IMR-90 (cell line): ENCODE data around the gene MAP7. TPM values are rescaled to one million over a fixed set of nuclear protein-coding genes. Genes with fewer than 3 reads are reported as not detected.

Experiments
- ATAC-seq: fragments of 200-7000 bp; cut with Tn5 transposase; 2 replicates; pipeline ENCODE4 v1.9.1; 2020; ENCODE audit warnings: low read depth, mild to moderate bottlenecking, moderate library complexity
- BruUV-seq: library from RNA; stranded (reverse); fragments of 400-500 nt; replicated peaks from 2 replicates; lab custom pipeline; 2021; lab: Mats Ljungman, UMichigan
- CTCF ChIA-PET: fragments of 300-600 bp; formaldehyde crosslinking; extraction: SDS; loops from one replicate; lab custom pipeline; 2021; ENCODE audit warnings: antibody characterized with exemption; lab: Yijun Ruan, JAX
- POLR2A ChIA-PET: fragments of 300-600 bp; sonication (Branson Sonifier 250); formaldehyde crosslinking; loops from one replicate; lab custom pipeline; 2022; ENCODE audit warnings: antibody characterized with exemption; ENCODE audit not compliant: unreplicated experiment; lab: Charles Lee
- DNase-seq: peaks from one replicate; pipeline ENCODE4 v3.0.0; 2013
- H2AFZ ChIP-seq: replicated peaks from 2 replicates; pipeline ENCODE3; 2013; ENCODE audit warnings: low read length, mild to moderate bottlenecking; ENCODE audit not compliant: poor library complexity
- H2AK5ac ChIP-seq: 2 replicates; pipeline ENCODE4 v1.6.1; 2013; ENCODE audit warnings: low read depth, low read length, inconsistent platforms
- H2AK9ac ChIP-seq: replicated peaks from 2 replicates; pipeline ENCODE3; 2013; ENCODE audit warnings: mild to moderate bottlenecking, low read depth, low read length, moderate library complexity; ENCODE audit not compliant: poor library complexity
- H2BK120ac ChIP-seq: 2 replicates; pipeline ENCODE4 v1.6.1; 2013; ENCODE audit warnings: low read depth, low read length, inconsistent platforms
- H2BK15ac ChIP-seq: 3 replicates; pipeline ENCODE4 v1.6.1; 2013; ENCODE audit warnings: low read depth, low read length, inconsistent platforms
- H2BK20ac ChIP-seq: 2 replicates; pipeline ENCODE4 v1.6.1; 2013; ENCODE audit warnings: low read depth, mild to moderate bottlenecking, inconsistent platforms, low read length, moderate library complexity
- H2BK5ac ChIP-seq: 2 replicates; pipeline ENCODE4 v1.6.1; 2013; ENCODE audit warnings: mild to moderate bottlenecking, low read depth, low read length, inconsistent platforms; ENCODE audit not compliant: poor library complexity, severe bottlenecking
- H3K14ac ChIP-seq: replicated peaks from 2 replicates; pipeline ENCODE4 v1.6.1; 2013; ENCODE audit warnings: low read depth, low read length, inconsistent platforms
- H3K18ac ChIP-seq: 2 replicates; pipeline ENCODE4 v1.6.1; 2013; ENCODE audit warnings: low read depth, low read length, control low read depth
- H3K23ac ChIP-seq: 2 replicates; pipeline ENCODE4 v1.6.1; 2013; ENCODE audit warnings: low read depth, low read length, inconsistent platforms
- H3K27ac ChIP-seq: 2 replicates; pipeline ENCODE4 v1.5.1; 2013; ENCODE audit warnings: mild to moderate bottlenecking, control low read depth, low read length; ENCODE audit not compliant: insufficient read depth
- H3K27me3 ChIP-seq: 2 replicates; pipeline ENCODE4 v1.6.1; 2013; ENCODE audit warnings: low read length; ENCODE audit not compliant: control insufficient read depth, insufficient read depth
- H3K36me3 ChIP-seq: 2 replicates; pipeline ENCODE4 v1.6.1; 2013; ENCODE audit warnings: low read length, mixed read lengths; ENCODE audit not compliant: control insufficient read depth, insufficient read depth
- H3K4ac ChIP-seq: 2 replicates; pipeline ENCODE4 v1.6.1; 2013; ENCODE audit warnings: low read depth, low read length, inconsistent platforms
- H3K4me1 ChIP-seq: 2 replicates; pipeline ENCODE4 v1.6.1; 2013; ENCODE audit warnings: low read length, mixed read lengths; ENCODE audit not compliant: control insufficient read depth, insufficient read depth
- H3K4me2 ChIP-seq: 2 replicates; pipeline ENCODE4 v1.6.1; 2013; ENCODE audit warnings: low read depth, mild to moderate bottlenecking, control low read depth, low read length, moderate library complexity
- H3K4me3 ChIP-seq: 2 replicates; pipeline ENCODE4 v1.5.1; 2013; ENCODE audit warnings: low read depth, mild to moderate bottlenecking, control low read depth, low read length, moderate library complexity; ENCODE audit not compliant: insufficient read depth
- H3K56ac ChIP-seq: 2 replicates; pipeline ENCODE4 v1.6.1; 2013; ENCODE audit warnings: low read length, inconsistent platforms; ENCODE audit not compliant: insufficient read depth; ENCODE audit errors: extremely low read depth
- H3K79me1 ChIP-seq, 2 experiments: 2 replicates each; pipeline ENCODE4 v1.6.1; 2013; ENCODE audit warnings: low read length in 2 of 2, inconsistent platforms in 1 of 2, low read depth in 1 of 2
- H3K9ac ChIP-seq: 2 replicates; pipeline ENCODE4 v1.6.1; 2013; ENCODE audit warnings: low read depth, low read length, control low read depth
- H3K9me1 ChIP-seq: 2 replicates; pipeline ENCODE4 v1.6.1; 2013; ENCODE audit warnings: low read length, inconsistent platforms; ENCODE audit not compliant: insufficient read depth
- H3K9me3 ChIP-seq: 2 replicates; pipeline ENCODE4 v1.6.1; 2013; ENCODE audit warnings: low read length; ENCODE audit not compliant: control insufficient read depth, insufficient read depth
- H4K20me1 ChIP-seq: 2 replicates; pipeline ENCODE4 v1.6.1; 2013; ENCODE audit warnings: low read length, inconsistent platforms; ENCODE audit not compliant: insufficient read depth
- H4K5ac ChIP-seq: 2 replicates; pipeline ENCODE4 v1.6.1; 2013; ENCODE audit warnings: mild to moderate bottlenecking, low read depth, low read length, control low read depth
- H4K8ac ChIP-seq, 2 experiments: 2 replicates each; pipeline ENCODE4 v1.6.1; 2013; ENCODE audit warnings: low read depth in 2 of 2, low read length in 2 of 2, control low read depth in 1 of 2, inconsistent platforms in 1 of 2
- H4K91ac ChIP-seq: 2 replicates; pipeline ENCODE4 v1.6.1; 2013; ENCODE audit warnings: low read depth, low read length, inconsistent platforms; ENCODE audit not compliant: insufficient read depth
- BHLHE40 ChIP-seq: fragments of 150-350 bp; IDR thresholded peaks from 2 replicates; pipeline ENCODE4 v1.6.1; 2016; ENCODE audit warnings: mild to moderate bottlenecking, low read depth, low read length
- CEBPB ChIP-seq: IDR thresholded peaks from 2 replicates; pipeline ENCODE4 v1.6.1; 2012; ENCODE audit warnings: low read depth, low read length, improper control_type of control experiment
- CHD1 ChIP-seq: IDR thresholded peaks from 2 replicates; pipeline ENCODE4 v1.6.1; 2012; ENCODE audit warnings: low read depth, low read length, improper control_type of control experiment
- FOS ChIP-seq: fragments of 150-350 bp; IDR thresholded peaks from 2 replicates; pipeline ENCODE4 v1.6.1; 2016; ENCODE audit warnings: low read depth, low read length
- MAFK ChIP-seq: IDR thresholded peaks from 2 replicates; pipeline ENCODE4 v1.6.1; 2012; ENCODE audit warnings: low read depth, low read length, improper control_type of control experiment
- MAZ ChIP-seq: IDR thresholded peaks from 2 replicates; pipeline ENCODE4 v1.6.1; 2012; ENCODE audit warnings: low read depth, mild to moderate bottlenecking, low read length, improper control_type of control experiment, moderate library complexity, borderline replicate concordance
- MXI1 ChIP-seq: IDR thresholded peaks from 2 replicates; pipeline ENCODE4 v1.6.1; 2012; ENCODE audit warnings: low read depth, mild to moderate bottlenecking, low read length, moderate library complexity, borderline replicate concordance
- NFE2L2 ChIP-seq: fragments of 150-350 bp; IDR thresholded peaks from 2 replicates; pipeline ENCODE4 v1.6.1; 2016; ENCODE audit warnings: low read depth, mild to moderate bottlenecking, low read length
- POLR2A ChIP-seq: IDR thresholded peaks from 2 replicates; pipeline ENCODE4 v1.6.1; 2012; ENCODE audit warnings: mild to moderate bottlenecking, low read depth, low read length
- RAD21 ChIP-seq: IDR thresholded peaks from 2 replicates; pipeline ENCODE4 v1.6.1; 2012; ENCODE audit warnings: low read length, improper control_type of control experiment
- RCOR1 ChIP-seq: IDR thresholded peaks from 2 replicates; pipeline ENCODE4 v1.6.1; 2012; ENCODE audit warnings: mild to moderate bottlenecking, low read length, improper control_type of control experiment; ENCODE audit not compliant: insufficient replicate concordance
- RFX5 ChIP-seq: IDR thresholded peaks from 2 replicates; pipeline ENCODE4 v1.8.0; 2012; ENCODE audit warnings: low read depth, mild to moderate bottlenecking, low read length, moderate library complexity
- SMC3 ChIP-seq: fragments of 150-350 bp; IDR thresholded peaks from 2 replicates; pipeline ENCODE4 v1.6.1; 2016; ENCODE audit warnings: low read depth, mild to moderate bottlenecking, antibody characterized with exemption, low read length, moderate library complexity
- WGBS, 2 experiments: methylation state at CpG; one replicate each; pipeline versions ENCODE4 v1.1.5 to v1.1.7; 2013; ENCODE audit warnings: missing lambda C conversion rate in 2 of 2; ENCODE audit not compliant: insufficient read length in 1 of 2; ENCODE audit errors: extremely low coverage in 2 of 2; 5-methylcytosine and 5-hydroxymethylcytosine counted together
- dilution Hi-C: fragments of 300-500 bp; cut with HindIII; formaldehyde crosslinking; loops from one replicate; pipeline ENCODE4 v1.14.3; 2018; ENCODE audit warnings: low sequenced_read_pairs; ENCODE audit not compliant: unreplicated experiment
- in situ Hi-C: fragments of 300-500 bp; cut with MboI; formaldehyde crosslinking; loops from 3 replicates; pipeline ENCODE4 v1.14.3; 2019; ENCODE audit warnings: low sequenced_read_pairs, inconsistent platforms, mixed read lengths
- intact Hi-C: fragments of 100-400 bp; cut with micrococcal nuclease; formaldehyde crosslinking; loops from 2 replicates; pipeline ENCODE4 v1.10.0; 2022
- polyA plus RNA-seq, 3 experiments: library from polyadenylated mRNA; depleted of rRNA; stranded (reverse); fragments of >200 nt; gene quantifications; 2 replicates each; pipeline ENCODE4 v1.2.3, GENCODE V29; 2012; ENCODE audit warnings: low replicate concordance in 1 of 3
- total RNA-seq: library from RNA; depleted of rRNA; stranded (reverse); fragments of >200 nt; gene quantifications from 2 replicates; pipeline ENCODE4 v1.2.3, GENCODE V29; 2012
- TF ChIP-seq, protein P1 (sequence below): conservative IDR thresholded peaks from 2 replicates; pipeline ENCODE4 v1.5.1; 2012; ENCODE audit warnings: mild to moderate bottlenecking, low read depth, low read length, improper control_type of control experiment
- TF ChIP-seq, protein P2 (sequence below): fragments of 150-350 bp; IDR thresholded peaks from 2 replicates; pipeline ENCODE4 v1.6.1; 2017; ENCODE audit warnings: mild to moderate bottlenecking, antibody characterized with exemption, low read length, low read depth
- TF ChIP-seq, protein P3 (sequence below): fragments of 150-350 bp; IDR thresholded peaks from 2 replicates; pipeline ENCODE4 v1.6.1; 2016; ENCODE audit warnings: low read depth, mild to moderate bottlenecking, low read length, moderate library complexity, borderline replicate concordance

The MAP7 gene
- total and polyA plus RNA-seq, 2 of the 4 experiments (the other 2 are of a cell fraction) = 0.19 to 0.36 TPM

DNA sequence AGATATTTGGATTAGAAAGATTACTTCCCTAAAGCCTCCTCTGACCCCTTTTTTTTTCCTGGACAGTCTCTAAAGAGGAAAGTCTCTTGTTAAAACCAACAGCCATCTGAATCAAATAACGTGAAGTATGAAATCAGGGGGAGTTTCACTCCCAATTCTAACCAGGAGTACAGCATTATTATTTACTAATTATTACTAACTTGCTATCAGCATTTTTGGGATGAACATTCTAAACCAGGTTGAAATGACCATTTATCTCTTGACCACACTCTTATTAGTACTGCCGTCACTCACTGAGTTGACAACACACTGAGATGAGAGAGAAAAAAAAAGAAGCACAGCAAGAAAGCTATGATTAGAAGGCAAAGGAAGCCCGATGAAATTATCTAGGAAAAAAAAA, 146.2 kb downstream of the MAP7 start:
- BruUV-seq = no TSS peak
- POLR2A ChIA-PET = no interaction called here
- H3K79me1 ChIP-seq = no peaks in the 10 kb centered on the region
- H3K4me3 ChIP-seq = no peak overlapping the region
- no peak for ATAC-seq
- no peak overlapping the region for H3K23ac ChIP-seq
- in situ Hi-C loops (no loop called here), dilution Hi-C loops (no loop called here), intact Hi-C loops (no loop called here)
- no peak overlapping the region for H2AK9ac ChIP-seq
- DNase-seq = no peak
- H3K9me3 ChIP-seq = no peaks in the 10 kb centered on the region
- no peak overlapping the region for H3K27ac ChIP-seq
- no peak overlapping the region for H4K5ac ChIP-seq
- TF ChIP-seq POLR2A = no peak
- TF ChIP-seq FOS = no peak
- no peak for TF ChIP-seq NFE2L2
- TF ChIP-seq BHLHE40 = no peak
- TF ChIP-seq MAFK = no peak
- TF ChIP-seq CHD1 = no peak
- TF ChIP-seq RAD21 = no peak
- TF ChIP-seq CEBPB = no peak
- no peak for TF ChIP-seq MAZ
- TF ChIP-seq SMC3 = no peak
- TF ChIP-seq, protein P1, sequence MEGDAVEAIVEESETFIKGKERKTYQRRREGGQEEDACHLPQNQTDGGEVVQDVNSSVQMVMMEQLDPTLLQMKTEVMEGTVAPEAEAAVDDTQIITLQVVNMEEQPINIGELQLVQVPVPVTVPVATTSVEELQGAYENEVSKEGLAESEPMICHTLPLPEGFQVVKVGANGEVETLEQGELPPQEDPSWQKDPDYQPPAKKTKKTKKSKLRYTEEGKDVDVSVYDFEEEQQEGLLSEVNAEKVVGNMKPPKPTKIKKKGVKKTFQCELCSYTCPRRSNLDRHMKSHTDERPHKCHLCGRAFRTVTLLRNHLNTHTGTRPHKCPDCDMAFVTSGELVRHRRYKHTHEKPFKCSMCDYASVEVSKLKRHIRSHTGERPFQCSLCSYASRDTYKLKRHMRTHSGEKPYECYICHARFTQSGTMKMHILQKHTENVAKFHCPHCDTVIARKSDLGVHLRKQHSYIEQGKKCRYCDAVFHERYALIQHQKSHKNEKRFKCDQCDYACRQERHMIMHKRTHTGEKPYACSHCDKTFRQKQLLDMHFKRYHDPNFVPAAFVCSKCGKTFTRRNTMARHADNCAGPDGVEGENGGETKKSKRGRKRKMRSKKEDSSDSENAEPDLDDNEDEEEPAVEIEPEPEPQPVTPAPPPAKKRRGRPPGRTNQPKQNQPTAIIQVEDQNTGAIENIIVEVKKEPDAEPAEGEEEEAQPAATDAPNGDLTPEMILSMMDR = no peak
- TF ChIP-seq, protein P2, sequence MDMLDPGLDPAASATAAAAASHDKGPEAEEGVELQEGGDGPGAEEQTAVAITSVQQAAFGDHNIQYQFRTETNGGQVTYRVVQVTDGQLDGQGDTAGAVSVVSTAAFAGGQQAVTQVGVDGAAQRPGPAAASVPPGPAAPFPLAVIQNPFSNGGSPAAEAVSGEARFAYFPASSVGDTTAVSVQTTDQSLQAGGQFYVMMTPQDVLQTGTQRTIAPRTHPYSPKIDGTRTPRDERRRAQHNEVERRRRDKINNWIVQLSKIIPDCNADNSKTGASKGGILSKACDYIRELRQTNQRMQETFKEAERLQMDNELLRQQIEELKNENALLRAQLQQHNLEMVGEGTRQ = no peak
- TF ChIP-seq MXI1 = no peak
- TF ChIP-seq RCOR1 = no peak
- TF ChIP-seq, protein P3, sequence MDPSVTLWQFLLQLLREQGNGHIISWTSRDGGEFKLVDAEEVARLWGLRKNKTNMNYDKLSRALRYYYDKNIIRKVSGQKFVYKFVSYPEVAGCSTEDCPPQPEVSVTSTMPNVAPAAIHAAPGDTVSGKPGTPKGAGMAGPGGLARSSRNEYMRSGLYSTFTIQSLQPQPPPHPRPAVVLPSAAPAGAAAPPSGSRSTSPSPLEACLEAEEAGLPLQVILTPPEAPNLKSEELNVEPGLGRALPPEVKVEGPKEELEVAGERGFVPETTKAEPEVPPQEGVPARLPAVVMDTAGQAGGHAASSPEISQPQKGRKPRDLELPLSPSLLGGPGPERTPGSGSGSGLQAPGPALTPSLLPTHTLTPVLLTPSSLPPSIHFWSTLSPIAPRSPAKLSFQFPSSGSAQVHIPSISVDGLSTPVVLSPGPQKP = no peak
- no peak for TF ChIP-seq RFX5
- no peak overlapping the region for H2AK5ac ChIP-seq
- no peak overlapping the region for H2BK15ac ChIP-seq
- no peak overlapping the region for H2BK120ac ChIP-seq
- H3K14ac ChIP-seq = 0 out of 2 replicates have a peak overlapping the region, but pooled peaks have one; percentile 30
- H3K4me2 ChIP-seq = no peak overlapping the region
- no peak overlapping the region for H4K8ac ChIP-seq
- CTCF ChIA-PET = interaction anchor here (0.6 kb wide), 1 partner anchor 914 kb away, joined by 3 read pairs; no protein-coding TSS in a partner anchor
- H3K36me3 ChIP-seq = no peaks in the 10 kb centered on the region
- H3K9ac ChIP-seq = no peak overlapping the region
- no peak overlapping the region; the same call in 1 of the 2 replicates for H2BK20ac ChIP-seq
- H3K9me1 ChIP-seq = peaks cover 13% of the 10 kb centered on the region
- peaks cover 12% of the 10 kb centered on the region for H3K4me1 ChIP-seq
- no peak overlapping the region for H3K4ac ChIP-seq
- H3K18ac ChIP-seq = no peak overlapping the region
- no peak overlapping the region for H3K56ac ChIP-seq
- no peaks in the 10 kb centered on the region for H3K27me3 ChIP-seq
- no peak overlapping the region for H4K91ac ChIP-seq
- no peak overlapping the region for H2BK5ac ChIP-seq
- no peaks in the 10 kb centered on the region for H4K20me1 ChIP-seq
- WGBS, 2 experiments = no CpG with 5 or more reads among the region's 3 CpGs
- no peak overlapping the region for H2AFZ ChIP-seq
